Body of pancreas (tissue), 4 donors: Measurements from ENCODE around the gene PPP1R1B. TPM values are rescaled to one million over a fixed set of nuclear protein-coding genes. Genes with fewer than 3 reads are reported as not detected.

Source experiments
- ATAC-seq: fragments of 150-250 bp; one replicate; pipeline ENCODE4 v1.9.1; 2016
- DNase-seq, 4 donors: peaks; one replicate each; pipeline ENCODE4 v3.0.0-alpha.2; 2019
- H3K27ac ChIP-seq, 4 donors: fragments of 200-600 bp; sonication (generic); 1 replicate in 3 of 4; 2 replicates in 1 of 4; pipeline versions ENCODE4 v1.5.1 to v1.6.1; 2016 to 2019; ENCODE audit warnings: mild to moderate bottlenecking in 1 of 4, mixed read lengths in 1 of 4, moderate library complexity in 1 of 4
- H3K27me3 ChIP-seq, 2 donors: fragments of 200-600 bp; sonication (generic); one replicate each; pipeline ENCODE4 v1.6.0; 2016; ENCODE audit warnings: mild to moderate bottlenecking in 1 of 2
- H3K36me3 ChIP-seq, 2 donors: fragments of 200-600 bp; sonication (generic); replicated peaks in 1 of 2; 2 replicates each; pipeline ENCODE4 v1.5.1; 2016; ENCODE audit warnings: low read depth in 2 of 2; ENCODE audit not compliant: insufficient read depth in 1 of 2
- H3K4me1 ChIP-seq: fragments of 200-600 bp; sonication (generic); one replicate; pipeline ENCODE4 v1.6.0; 2016
- H3K4me3 ChIP-seq, 2 donors: fragments of 200-600 bp; sonication (generic); 1 replicate in 1 of 2; 2 replicates in 1 of 2; pipeline ENCODE4 v1.5.1; 2016 to 2019
- H3K9me3 ChIP-seq, 3 donors: fragments of 200-600 bp; sonication (generic); 1 replicate in 2 of 3; 2 replicates in 1 of 3; pipeline ENCODE4 v1.5.1; 2016
- POLR2A ChIP-seq, 3 donors: fragments of 450-650 bp; IDR thresholded peaks; one replicate each; pipeline ENCODE4 v1.6.1; 2016; ENCODE audit warnings: antibody characterized with exemption in 3 of 3, mild to moderate bottlenecking in 2 of 3
- WGBS, 2 donors: methylation state at CpG; one replicate each; pipeline ENCODE4 v1.1.5; 2017; 5-methylcytosine and 5-hydroxymethylcytosine counted together
- intact Hi-C: fragments of 100-400 bp; cut with DNase I; formaldehyde crosslinking; loops from one replicate; pipeline ENCODE4 v1.15.1; 2023
- total RNA-seq, 2 donors: library from RNA; depleted of rRNA; stranded (reverse); fragments of >200 nt; gene quantifications; one replicate each; pipeline ENCODE4 v1.1.0, GENCODE V29; 2016
- TF ChIP-seq, protein P1 (sequence below), 7 experiments: fragments of 450-650 bp in 4 of 7; fragments of 200-600 bp in 3 of 7; sonication (generic) in 3 of 7; IDR thresholded peaks; one replicate each; pipeline ENCODE4 v1.5.1; 2016 to 2019; ENCODE audit warnings: antibody characterized with exemption in 7 of 7

PPP1R1B gene
- 10 to 100 TPM; 38.4 to 75.8 TPM for total RNA-seq

DNA sequence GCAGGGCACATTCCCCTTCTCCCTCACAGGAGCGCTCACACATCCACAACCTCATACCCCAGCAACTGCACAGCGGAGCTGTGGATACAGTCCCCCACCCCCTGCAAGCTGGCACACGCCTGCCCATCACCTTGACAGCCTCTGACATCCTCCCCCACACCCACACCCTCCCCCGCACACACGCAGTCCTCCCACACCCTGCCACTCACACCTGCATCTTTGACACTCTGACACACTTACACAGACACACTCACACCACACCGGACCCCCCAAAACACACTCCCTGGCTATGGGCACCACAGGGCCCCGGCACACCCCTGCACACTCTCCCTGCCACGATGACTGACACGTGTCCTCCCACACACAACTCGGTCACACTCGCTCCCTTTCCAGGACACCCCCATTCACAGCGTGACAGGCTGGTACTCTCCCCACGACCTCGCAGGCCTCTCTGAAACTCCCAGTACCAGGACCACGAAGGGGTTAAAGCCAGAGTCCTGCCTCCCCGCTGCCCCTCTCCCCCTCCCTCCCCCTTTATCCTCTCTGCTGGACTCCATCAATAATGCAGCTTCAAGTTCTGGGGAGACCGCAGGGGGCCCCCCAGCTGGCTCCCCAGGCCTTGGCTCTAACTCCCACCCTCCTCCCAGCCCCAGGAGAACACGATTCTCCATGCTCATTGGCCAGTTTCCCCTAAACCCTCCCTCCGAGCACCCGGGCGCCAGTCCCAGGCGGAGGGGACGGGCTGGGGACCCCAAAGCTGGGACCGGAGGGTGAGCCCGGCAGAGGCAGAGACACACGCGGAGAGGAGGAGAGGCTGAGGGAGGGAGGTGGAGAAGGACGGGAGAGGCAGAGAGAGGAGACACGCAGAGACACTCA, at the start of gene PPP1R1B:
Gene PPP1R1B (plus strand): TSS at position 782 of the 876 bp plus-strand sequence. CDS start 441 bp downstream, outside the sequence.
- TF ChIP-seq, protein P1, sequence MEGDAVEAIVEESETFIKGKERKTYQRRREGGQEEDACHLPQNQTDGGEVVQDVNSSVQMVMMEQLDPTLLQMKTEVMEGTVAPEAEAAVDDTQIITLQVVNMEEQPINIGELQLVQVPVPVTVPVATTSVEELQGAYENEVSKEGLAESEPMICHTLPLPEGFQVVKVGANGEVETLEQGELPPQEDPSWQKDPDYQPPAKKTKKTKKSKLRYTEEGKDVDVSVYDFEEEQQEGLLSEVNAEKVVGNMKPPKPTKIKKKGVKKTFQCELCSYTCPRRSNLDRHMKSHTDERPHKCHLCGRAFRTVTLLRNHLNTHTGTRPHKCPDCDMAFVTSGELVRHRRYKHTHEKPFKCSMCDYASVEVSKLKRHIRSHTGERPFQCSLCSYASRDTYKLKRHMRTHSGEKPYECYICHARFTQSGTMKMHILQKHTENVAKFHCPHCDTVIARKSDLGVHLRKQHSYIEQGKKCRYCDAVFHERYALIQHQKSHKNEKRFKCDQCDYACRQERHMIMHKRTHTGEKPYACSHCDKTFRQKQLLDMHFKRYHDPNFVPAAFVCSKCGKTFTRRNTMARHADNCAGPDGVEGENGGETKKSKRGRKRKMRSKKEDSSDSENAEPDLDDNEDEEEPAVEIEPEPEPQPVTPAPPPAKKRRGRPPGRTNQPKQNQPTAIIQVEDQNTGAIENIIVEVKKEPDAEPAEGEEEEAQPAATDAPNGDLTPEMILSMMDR (IDR thresholded peaks at IDR 0.05), result no peak
- TF ChIP-seq POLR2A (IDR thresholded peaks at IDR 0.05), result peak in 2 of 3 donors; percentile 57 to 70
- intact Hi-C loops, result no loop called here
- Histone ChIP-seq H3K36me3 (no peaks in the 10 kb centered on the region), H3K27ac (peak within 1 kb of the TSS; percentile 58 to 87 (median 78)), H3K4me3 (peak within 1 kb of the TSS; percentile 2 to 18), H3K27me3 (peaks cover 0 to 11% of the 10 kb centered on the region in 2 donors), H3K9me3 (no peaks in the 10 kb centered on the region), H3K4me1 (peaks cover 76% of the 10 kb centered on the region)
- ATAC-seq, result peak; percentile 16
- WGBS, 2 donors, result 12% methylated on average over 27 to 28 of the region's 29 CpGs
- peak in 2 of 4 donors; percentile 36 to 47 for DNase-seq

DNA sequence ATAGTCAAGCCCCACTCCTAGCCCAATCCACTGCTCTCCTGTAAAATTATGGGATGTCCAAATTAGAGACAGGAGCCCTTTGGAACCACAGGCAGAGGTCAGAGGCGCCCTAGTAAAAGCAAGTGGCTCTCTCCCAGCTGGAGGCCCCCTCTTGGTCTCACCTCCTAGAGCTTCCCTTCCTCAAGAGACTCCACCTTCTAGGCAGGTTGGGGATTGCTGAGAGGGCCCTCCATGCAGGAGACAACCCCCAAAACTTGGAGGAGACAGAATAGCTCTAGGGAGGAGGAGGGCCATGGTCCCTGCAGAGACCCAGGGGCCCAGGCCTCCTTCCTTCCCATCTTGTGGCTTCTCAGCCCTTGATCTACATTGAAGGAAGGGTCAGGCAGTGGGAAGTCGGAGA, 48.5 kb upstream of the PPP1R1B start:
- intact Hi-C loops, result no loop called here
- peaks cover 20% of the 10 kb centered on the region for H3K4me1 ChIP-seq
- no peak for DNase-seq
- H3K4me3 ChIP-seq, result no peak overlapping the region
- H3K36me3 ChIP-seq, result no peaks in the 10 kb centered on the region
- H3K27ac ChIP-seq, result no peak overlapping the region
- no peak for TF ChIP-seq POLR2A (IDR thresholded peaks at IDR 0.05)
- TF ChIP-seq, protein P1 (IDR thresholded peaks at IDR 0.05), result no peak
- WGBS, 2 donors, result 71 to 81% methylated on average over 2 of the region's 2 CpGs
- H3K9me3 ChIP-seq, result no peaks in the 10 kb centered on the region
- no peaks in the 10 kb centered on the region for H3K27me3 ChIP-seq
- ATAC-seq, result no peak

DNA sequence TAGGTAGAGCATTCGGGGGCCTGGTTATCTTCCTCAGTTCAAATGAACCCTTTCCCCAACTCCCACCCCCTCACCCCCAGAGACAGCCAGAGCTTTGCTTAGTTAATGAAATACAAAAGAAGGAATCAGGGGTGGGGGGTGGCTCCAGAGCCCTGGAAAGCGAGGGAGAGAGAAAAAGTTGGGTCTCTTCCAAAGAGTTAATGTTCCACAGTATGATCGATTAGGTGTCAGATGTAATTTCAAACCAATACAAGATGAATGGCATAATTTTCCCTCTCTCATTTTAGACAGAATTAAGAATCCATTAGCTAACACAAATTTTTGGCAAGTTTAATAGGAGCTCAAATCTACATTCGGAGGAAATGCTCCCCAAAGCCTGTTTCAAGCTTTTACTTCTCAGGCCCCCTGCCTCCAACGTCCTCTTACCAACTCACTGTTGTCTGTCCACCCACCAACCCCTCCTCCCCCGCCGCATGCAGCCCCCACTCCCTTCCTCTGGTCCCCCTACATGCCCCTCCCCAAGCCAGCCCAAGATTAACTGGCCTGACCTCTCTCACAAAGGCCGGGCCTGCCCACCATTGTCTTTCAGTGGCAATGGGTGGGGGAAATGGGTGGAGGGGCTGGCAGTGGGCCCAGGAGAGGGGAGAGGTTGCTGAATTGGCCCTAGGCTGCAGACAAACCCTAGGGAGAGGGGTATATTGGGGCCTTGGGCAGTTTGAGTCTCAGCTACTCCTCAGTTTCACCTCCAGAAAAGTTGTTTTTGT, 47.3 kb upstream of the PPP1R1B start:
- TF ChIP-seq POLR2A (IDR thresholded peaks at IDR 0.05), result no peak
- TF ChIP-seq, protein P1 (IDR thresholded peaks at IDR 0.05), result no peak
- DNase-seq, result peak in 1 of 4 donors; percentile 31
- Histone ChIP-seq H3K27ac (no peak overlapping the region), H3K4me1 (peaks cover 15% of the 10 kb centered on the region), H3K9me3 (no peaks in the 10 kb centered on the region), H3K36me3 (no peaks in the 10 kb centered on the region), H3K27me3 (no peaks in the 10 kb centered on the region), H3K4me3 (no peak overlapping the region)
- intact Hi-C loops, result no loop called here
- ATAC-seq, result peak; percentile 30
- WGBS, 2 donors, result 40 to 47% methylated on average over 8 of the region's 8 CpGs

DNA sequence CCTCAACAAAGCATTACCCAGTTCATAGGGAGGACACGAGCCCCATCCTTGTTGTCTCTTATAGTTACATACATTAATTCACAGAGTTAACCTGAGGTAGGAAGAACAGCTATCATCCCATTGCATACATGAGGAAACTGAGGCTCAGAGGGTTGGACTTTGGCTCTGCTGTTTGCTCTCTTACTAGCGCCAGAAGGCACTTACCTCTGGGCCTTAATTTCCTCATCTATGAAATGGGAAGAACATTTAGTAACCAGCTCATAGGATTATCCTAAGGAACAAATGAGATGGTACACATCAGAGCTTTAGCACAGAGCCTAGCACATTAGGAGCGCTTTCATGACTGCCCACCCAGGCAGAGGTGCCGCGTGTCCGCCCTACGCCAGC, 46.7 kb upstream of the PPP1R1B start:
- TF ChIP-seq, protein P1 (IDR thresholded peaks at IDR 0.05), result no peak
- TF ChIP-seq POLR2A (IDR thresholded peaks at IDR 0.05), result no peak
- H3K27me3 ChIP-seq, result no peaks in the 10 kb centered on the region
- no peak overlapping the region for H3K4me3 ChIP-seq
- intact Hi-C loops, result no loop called here
- no peak overlapping the region for H3K27ac ChIP-seq
- no peaks in the 10 kb centered on the region for H3K36me3 ChIP-seq
- WGBS, 2 donors, result 83 to 88% methylated on average over 7 of the region's 7 CpGs
- peaks cover 15% of the 10 kb centered on the region for H3K4me1 ChIP-seq
- no peak for ATAC-seq
- DNase-seq, result no peak
- H3K9me3 ChIP-seq, result no peaks in the 10 kb centered on the region
